ENCODE measurements around the gene COA4.
A peak's percentile ranks its signal among the peaks of the same experiment; 100 is the strongest.

Gene COA4

DNA sequence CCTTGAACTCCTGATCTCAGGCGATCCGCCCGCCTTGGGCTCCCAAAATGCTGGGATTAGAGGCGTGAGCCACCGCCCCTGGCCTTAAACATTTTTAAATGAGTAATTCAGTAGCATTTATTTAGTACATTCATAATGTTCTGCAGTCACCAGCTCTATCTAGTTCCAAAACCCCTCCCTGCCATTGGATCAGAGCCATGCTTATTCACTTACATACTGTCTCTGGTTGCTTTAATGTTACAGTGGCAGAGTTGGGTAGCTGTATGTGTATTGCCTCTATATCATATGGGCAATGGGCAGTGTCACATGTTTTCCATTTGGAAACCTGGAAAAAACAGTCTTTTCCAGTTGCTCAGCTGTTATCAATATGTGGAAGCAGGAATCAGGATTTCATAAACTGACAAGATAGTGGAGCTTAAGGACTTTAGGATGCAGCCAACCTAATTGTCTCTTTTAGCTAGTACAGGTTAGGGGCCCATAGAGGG is 10.5 kb downstream of the COA4 start:
- H3K27ac ChIP-seq = peak overlapping the region; percentile 8; the same call in 1 of the 2 replicates
- TF ChIP-seq, protein P1, sequence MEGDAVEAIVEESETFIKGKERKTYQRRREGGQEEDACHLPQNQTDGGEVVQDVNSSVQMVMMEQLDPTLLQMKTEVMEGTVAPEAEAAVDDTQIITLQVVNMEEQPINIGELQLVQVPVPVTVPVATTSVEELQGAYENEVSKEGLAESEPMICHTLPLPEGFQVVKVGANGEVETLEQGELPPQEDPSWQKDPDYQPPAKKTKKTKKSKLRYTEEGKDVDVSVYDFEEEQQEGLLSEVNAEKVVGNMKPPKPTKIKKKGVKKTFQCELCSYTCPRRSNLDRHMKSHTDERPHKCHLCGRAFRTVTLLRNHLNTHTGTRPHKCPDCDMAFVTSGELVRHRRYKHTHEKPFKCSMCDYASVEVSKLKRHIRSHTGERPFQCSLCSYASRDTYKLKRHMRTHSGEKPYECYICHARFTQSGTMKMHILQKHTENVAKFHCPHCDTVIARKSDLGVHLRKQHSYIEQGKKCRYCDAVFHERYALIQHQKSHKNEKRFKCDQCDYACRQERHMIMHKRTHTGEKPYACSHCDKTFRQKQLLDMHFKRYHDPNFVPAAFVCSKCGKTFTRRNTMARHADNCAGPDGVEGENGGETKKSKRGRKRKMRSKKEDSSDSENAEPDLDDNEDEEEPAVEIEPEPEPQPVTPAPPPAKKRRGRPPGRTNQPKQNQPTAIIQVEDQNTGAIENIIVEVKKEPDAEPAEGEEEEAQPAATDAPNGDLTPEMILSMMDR (IDR thresholded peaks at IDR 0.05) = no peak
- TF ChIP-seq ZFX (IDR thresholded peaks at IDR 0.05; ENCODE audit: borderline replicate concordance) = no peak

DNA sequence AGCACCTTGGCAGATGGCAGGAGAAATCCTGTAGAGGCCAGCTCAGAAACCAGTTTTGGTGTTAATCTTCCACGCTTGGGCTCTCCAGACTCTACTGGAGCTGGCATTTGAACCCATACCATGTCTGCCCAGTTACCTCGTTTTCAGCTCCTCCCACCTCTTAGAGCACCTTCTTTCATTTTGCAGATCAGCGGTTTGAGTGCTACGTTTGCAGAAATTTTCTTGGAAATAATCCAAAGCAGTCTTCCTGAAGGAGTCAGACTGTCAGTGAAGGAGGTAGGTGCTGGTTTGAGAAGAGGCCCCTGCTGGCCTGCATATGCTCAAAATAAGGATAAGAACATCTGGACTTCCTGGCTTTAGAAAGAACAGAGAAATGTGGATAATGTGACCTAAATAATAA is 13.7 kb downstream of the COA4 start:
- H3K27ac ChIP-seq = no peak overlapping the region
- TF ChIP-seq ZFX (IDR thresholded peaks at IDR 0.05; ENCODE audit: borderline replicate concordance) = no peak
- TF ChIP-seq, protein P1 (IDR thresholded peaks at IDR 0.05) = no peak

DNA sequence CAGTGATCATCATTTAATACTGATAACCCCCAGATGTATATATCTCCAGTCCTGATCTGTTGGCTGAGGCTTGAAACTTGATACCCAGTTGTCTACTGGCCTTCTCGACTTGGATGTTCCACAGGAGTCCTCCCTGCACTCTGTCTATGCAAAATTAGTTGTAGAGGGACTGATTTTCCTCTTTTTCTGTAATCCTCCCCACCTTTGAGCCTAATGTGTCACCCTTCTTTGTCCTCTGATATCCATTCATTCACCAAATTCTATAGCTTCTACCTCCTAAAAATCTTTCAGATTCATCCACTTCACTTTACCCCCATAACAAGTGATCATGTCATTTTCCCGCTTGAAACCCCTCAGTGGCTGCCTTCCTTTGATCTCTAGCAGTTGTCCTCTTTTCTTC is 16.4 kb downstream of the COA4 start:
- TF ChIP-seq, protein P1 (IDR thresholded peaks at IDR 0.05) = no peak
- TF ChIP-seq ZFX (IDR thresholded peaks at IDR 0.05; ENCODE audit: borderline replicate concordance) = no peak
- no peak overlapping the region for H3K27ac ChIP-seq

DNA sequence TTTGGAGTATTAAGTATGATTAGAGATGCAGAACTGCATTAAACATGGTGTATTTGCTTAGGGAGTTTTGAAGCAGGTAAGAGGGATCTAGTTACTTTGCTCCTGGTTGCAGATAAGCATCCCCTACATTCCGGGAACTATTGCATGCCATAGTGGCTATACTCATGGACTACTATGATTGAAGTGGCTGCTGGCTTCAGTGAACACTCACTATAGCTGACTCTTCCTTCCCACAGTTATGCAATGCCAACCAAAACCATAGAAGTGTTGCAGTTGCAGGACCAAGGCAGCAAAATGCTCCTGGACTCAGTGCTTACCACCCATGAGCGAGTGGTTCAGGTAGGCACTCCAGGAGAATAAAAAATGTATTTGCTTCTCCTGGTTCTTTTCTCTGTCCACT is 17.0 kb downstream of the COA4 start:
- TF ChIP-seq, protein P1 (IDR thresholded peaks at IDR 0.05) = no peak
- TF ChIP-seq ZFX (IDR thresholded peaks at IDR 0.05; ENCODE audit: borderline replicate concordance) = no peak
- no peak overlapping the region for H3K27ac ChIP-seq

DNA sequence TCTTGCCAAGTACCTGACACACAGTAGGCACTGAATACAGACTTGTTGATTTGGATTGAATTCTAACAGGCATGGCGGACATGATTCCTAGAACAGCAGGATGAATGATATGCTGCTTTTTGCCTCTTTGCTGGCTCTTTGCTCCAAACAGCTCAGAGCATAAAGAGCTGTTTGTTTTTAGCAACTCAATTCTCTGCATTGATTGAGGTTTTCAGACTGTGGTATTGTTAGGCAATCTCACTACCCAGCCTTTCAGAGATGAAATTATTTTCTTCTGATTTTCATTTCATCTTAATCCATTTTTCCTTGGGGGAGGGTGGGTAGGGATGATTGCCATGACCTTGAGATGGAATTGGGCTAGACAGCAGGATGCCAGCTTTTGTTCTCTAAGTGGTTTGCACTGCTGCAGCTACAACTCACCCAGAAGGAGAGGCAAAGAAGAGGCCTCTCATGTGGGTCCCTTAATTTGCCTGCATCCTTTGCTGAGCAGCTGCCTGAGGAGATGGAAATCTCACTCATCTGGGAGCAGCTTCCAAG is 20.5 kb downstream of the COA4 start:
- TF ChIP-seq, protein P1 (IDR thresholded peaks at IDR 0.05) = no peak
- no peak for TF ChIP-seq ZFX (IDR thresholded peaks at IDR 0.05; ENCODE audit: borderline replicate concordance)
- H3K27ac ChIP-seq = no peak overlapping the region

DNA sequence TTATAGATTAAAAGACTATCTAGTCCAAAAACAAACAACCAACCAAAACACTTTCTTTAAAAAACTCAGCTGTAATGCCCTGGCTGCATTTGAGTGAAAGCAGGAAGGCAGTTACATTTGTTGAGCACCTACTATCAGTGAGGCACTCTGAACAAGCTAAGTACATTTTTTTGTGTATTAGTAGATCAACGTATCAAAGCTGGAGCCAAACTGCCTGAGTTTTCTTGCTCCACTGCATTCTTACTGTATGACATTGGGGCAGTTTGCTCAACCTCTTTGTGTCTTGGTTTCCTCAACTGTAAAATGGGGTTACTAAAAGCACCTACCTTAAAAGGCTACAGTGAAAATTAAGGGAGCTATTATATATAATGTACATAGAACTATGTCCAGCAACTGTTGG is 22.0 kb downstream of the COA4 start:
- H3K27ac ChIP-seq = no peak overlapping the region
- TF ChIP-seq ZFX (IDR thresholded peaks at IDR 0.05; ENCODE audit: borderline replicate concordance) = no peak
- TF ChIP-seq, protein P1 (IDR thresholded peaks at IDR 0.05) = no peak

DNA sequence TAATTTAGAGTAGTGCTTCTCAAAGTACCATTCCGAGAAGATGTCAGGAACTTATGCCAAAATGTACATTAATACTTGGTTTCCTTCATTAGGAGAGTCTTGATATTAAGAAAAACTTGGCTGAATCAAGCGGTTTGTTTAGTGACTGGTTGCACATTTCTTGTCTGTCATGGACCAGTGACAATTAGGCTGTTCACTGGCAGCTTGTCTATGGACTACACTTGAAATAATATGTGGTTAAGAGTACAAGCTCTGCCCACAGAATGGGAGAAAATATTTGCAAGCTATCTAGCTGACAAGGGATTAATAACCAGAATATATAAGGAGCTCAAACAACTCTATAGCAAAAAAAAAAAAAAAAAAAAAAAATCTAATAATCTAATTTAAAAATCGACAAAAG is 24.6 kb downstream of the COA4 start:
- no peak overlapping the region for H3K27ac ChIP-seq
- no peak for TF ChIP-seq ZFX (IDR thresholded peaks at IDR 0.05; ENCODE audit: borderline replicate concordance)
- TF ChIP-seq, protein P1 (IDR thresholded peaks at IDR 0.05) = no peak

All from 22Rv1 (cell line).